ENCODE results near the gene SRPK2. TPM values are rescaled to one million over a fixed set of nuclear protein-coding genes. Genes with fewer than 3 reads are reported as not detected.

SRPK2 gene
- total and polyA plus RNA-seq, 12 donors, result 10.5 to 40.4 (median 35.1) TPM

DNA sequence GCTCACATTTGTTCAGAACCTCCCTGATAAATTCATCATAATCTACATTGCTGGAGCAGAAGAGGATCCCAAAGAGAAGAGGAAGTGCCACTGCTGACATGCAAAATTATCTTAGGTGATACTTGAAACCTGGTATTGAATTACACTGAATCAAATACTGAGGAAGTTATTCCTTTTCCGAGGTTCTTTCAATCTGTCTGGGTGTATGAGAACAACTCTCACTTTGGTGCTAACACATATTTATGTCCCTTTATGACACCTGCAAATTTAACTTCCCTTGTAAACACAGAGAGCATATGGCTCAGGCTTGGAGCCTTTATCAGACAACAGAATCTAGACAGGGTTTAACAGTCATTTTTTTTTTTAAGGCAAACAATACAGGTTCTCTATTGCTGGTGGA, 131.4 kb downstream of the SRPK2 start:
- H3K4me3 ChIP-seq, result no peak overlapping the region
- TF ChIP-seq, protein P1, sequence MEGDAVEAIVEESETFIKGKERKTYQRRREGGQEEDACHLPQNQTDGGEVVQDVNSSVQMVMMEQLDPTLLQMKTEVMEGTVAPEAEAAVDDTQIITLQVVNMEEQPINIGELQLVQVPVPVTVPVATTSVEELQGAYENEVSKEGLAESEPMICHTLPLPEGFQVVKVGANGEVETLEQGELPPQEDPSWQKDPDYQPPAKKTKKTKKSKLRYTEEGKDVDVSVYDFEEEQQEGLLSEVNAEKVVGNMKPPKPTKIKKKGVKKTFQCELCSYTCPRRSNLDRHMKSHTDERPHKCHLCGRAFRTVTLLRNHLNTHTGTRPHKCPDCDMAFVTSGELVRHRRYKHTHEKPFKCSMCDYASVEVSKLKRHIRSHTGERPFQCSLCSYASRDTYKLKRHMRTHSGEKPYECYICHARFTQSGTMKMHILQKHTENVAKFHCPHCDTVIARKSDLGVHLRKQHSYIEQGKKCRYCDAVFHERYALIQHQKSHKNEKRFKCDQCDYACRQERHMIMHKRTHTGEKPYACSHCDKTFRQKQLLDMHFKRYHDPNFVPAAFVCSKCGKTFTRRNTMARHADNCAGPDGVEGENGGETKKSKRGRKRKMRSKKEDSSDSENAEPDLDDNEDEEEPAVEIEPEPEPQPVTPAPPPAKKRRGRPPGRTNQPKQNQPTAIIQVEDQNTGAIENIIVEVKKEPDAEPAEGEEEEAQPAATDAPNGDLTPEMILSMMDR (IDR thresholded peaks at IDR 0.05), result no peak
- H3K36me3 ChIP-seq, result no peaks in the 10 kb centered on the region
- intact Hi-C loops (cut with DNase I), result no loop called here
- no peak overlapping the region for H3K27ac ChIP-seq
- 5 to 12% methylated on average over 1 of the region's 1 CpG for WGBS, 2 donors
- H3K27me3 ChIP-seq, result no peaks in the 10 kb centered on the region
- peaks cover 0 to 35% (median 21%) of the 10 kb centered on the region in 9 donors for H3K4me1 ChIP-seq
- H3K9me3 ChIP-seq, result peaks cover 0 to 17% (median 0%) of the 10 kb centered on the region in 11 donors
- ATAC-seq, result peak in 1 of 8 donors; percentile 16
- no peak for DNase-seq

DNA sequence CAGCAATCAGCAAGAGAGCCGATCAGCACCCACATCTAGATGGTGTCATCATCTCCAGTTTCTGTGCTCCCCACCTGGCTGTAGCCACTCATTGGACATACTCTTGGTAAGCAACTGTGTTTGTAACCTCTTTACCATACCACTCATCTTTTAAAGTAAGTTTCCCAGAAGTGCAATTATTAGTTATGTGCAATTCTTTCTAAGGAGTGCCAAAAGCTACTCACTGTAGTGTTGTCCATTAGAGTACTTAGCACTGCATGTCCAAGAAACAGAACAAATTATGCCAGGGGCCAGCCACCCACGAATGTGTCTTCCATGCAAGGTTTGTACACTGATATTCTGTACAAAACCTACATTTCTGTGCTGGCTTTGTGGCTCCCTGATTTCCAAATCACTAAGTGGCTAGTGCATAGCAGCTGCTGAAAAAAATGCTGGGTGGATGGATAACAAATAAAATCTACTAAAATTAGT, 131.9 kb downstream of the SRPK2 start:
- no peak overlapping the region for H3K27ac ChIP-seq
- no peak overlapping the region for H3K4me3 ChIP-seq
- intact Hi-C loops (cut with DNase I), result no loop called here
- DNase-seq (no peak), ATAC-seq (peak in 1 of 8 donors; percentile 31)
- no peaks in the 10 kb centered on the region for H3K36me3 ChIP-seq
- WGBS, 2 donors, result 66 to 68% methylated on average over 2 of the region's 2 CpGs
- no peaks in the 10 kb centered on the region for H3K27me3 ChIP-seq
- peaks cover 0 to 17% (median 0%) of the 10 kb centered on the region in 11 donors for H3K9me3 ChIP-seq
- peaks cover 0 to 38% (median 25%) of the 10 kb centered on the region in 9 donors for H3K4me1 ChIP-seq
- TF ChIP-seq, protein P1 (IDR thresholded peaks at IDR 0.05), result no peak

DNA sequence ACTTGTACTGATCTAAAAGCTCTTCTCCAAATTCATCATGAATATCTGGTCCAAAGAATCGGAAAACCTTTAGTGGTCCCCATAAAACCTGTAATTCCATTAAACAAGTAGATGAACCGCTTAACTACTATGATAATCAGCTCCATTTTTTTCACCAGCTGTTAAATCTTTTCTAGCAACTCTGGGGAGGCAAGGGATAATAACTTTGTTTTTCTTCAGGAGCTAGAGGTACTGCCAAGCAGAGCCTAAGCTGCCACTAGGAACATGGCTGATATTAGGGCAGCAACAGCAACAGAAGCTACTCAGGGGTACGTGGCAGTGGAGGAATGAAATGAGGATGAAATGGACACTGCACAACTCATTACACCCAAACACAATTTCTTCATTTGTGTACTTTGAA, 138.0 kb downstream of the SRPK2 start:
- Histone ChIP-seq H3K36me3 (no peaks in the 10 kb centered on the region), H3K9me3 (no peaks in the 10 kb centered on the region), H3K4me3 (no peak overlapping the region), H3K4me1 (peaks cover 0 to 39% (median 25%) of the 10 kb centered on the region in 9 donors), H3K27me3 (no peaks in the 10 kb centered on the region), H3K27ac (no peak overlapping the region)
- ATAC-seq (no peak), DNase-seq (no peak)
- TF ChIP-seq, protein P1 (IDR thresholded peaks at IDR 0.05), result no peak
- 90 to 94% methylated on average over 3 of the region's 3 CpGs for WGBS, 2 donors
- intact Hi-C loops (cut with DNase I), result no loop called here

DNA sequence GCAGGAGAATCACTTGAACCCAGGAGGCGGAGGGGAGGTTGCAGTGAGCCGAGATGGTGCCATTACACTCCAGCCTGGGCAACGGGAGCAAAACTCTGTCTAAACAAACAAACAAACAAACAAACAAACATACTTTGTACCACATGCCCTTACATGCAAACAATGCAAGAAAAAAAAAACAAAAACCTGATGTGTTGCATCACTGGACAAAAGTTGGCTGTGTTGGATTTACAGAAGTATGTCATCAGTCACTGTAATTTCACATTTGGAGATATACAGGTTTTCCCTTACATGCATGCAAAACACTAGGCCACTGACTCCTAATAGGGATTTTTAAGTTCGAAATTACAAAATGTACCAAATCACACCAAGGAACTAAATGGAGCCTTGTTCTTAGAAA, 138.5 kb downstream of the SRPK2 start:
- no peaks in the 10 kb centered on the region for H3K27me3 ChIP-seq
- peaks cover 0 to 43% (median 29%) of the 10 kb centered on the region in 9 donors for H3K4me1 ChIP-seq
- H3K36me3 ChIP-seq, result no peaks in the 10 kb centered on the region
- ATAC-seq, result no peak
- H3K27ac ChIP-seq, result no peak overlapping the region
- H3K4me3 ChIP-seq, result no peak overlapping the region
- H3K9me3 ChIP-seq, result no peaks in the 10 kb centered on the region
- TF ChIP-seq, protein P1 (IDR thresholded peaks at IDR 0.05), result no peak
- WGBS, 2 donors, result 92 to 98% methylated on average over 4 of the region's 4 CpGs
- intact Hi-C loops (cut with DNase I), result no loop called here
- no peak for DNase-seq

Measured in heart right ventricle (tissue), 16 donors.